Measurements from ENCODE around the gene COL26A1.
A peak's percentile ranks its signal among the peaks of the same experiment; 100 is the strongest.

Gene COL26A1

GRCh38 chr7:101363196-101363733 is 590 bp downstream of the COL26A1 start:
- Mint-ChIP-seq H3K36me3 (no peaks in the 10 kb centered on the region), H3K4me3 (no peak overlapping the region), H3K4me1 (no peaks in the 10 kb centered on the region), H3K27ac (no peak overlapping the region), H3K9me3 (no peaks in the 10 kb centered on the region), H3K27me3 (peaks cover 10% of the 10 kb centered on the region)

- H3K4me1 Mint-ChIP-seq = no peaks in the 10 kb centered on the region
- peak overlapping the region; percentile 57 for H3K4me3 Mint-ChIP-seq
- H3K36me3 Mint-ChIP-seq = no peaks in the 10 kb centered on the region
- H3K27me3 Mint-ChIP-seq = peaks cover 10% of the 10 kb centered on the region
- no peak overlapping the region for H3K27ac Mint-ChIP-seq
- H3K9me3 Mint-ChIP-seq = no peaks in the 10 kb centered on the region
Observed at GRCh38 chr7:101363734-101364374, 1.2 kb downstream of the COL26A1 start.

- Mint-ChIP-seq H3K27me3 (peaks cover 10% of the 10 kb centered on the region), H3K36me3 (no peaks in the 10 kb centered on the region), H3K9me3 (no peaks in the 10 kb centered on the region), H3K27ac (no peak overlapping the region), H3K4me1 (peaks cover 7% of the 10 kb centered on the region), H3K4me3 (no peak overlapping the region)
Observed at GRCh38 chr7:101365956-101366355, 3.3 kb downstream of the COL26A1 start.

GRCh38 chr7:101367676-101368075 is 5.0 kb downstream of the COL26A1 start:
- Mint-ChIP-seq H3K9me3 (no peaks in the 10 kb centered on the region), H3K36me3 (no peaks in the 10 kb centered on the region), H3K4me1 (peaks cover 7% of the 10 kb centered on the region), H3K27ac (no peak overlapping the region), H3K27me3 (peaks cover 2% of the 10 kb centered on the region), H3K4me3 (no peak overlapping the region)

GRCh38 chr7:101368422-101369165 is 5.9 kb downstream of the COL26A1 start:
- Mint-ChIP-seq H3K9me3 (no peaks in the 10 kb centered on the region), H3K36me3 (no peaks in the 10 kb centered on the region), H3K27me3 (peaks cover 2% of the 10 kb centered on the region), H3K27ac (no peak overlapping the region), H3K4me3 (no peak overlapping the region), H3K4me1 (peaks cover 7% of the 10 kb centered on the region)

- Mint-ChIP-seq H3K4me3 (no peak overlapping the region), H3K27me3 (peaks cover 2% of the 10 kb centered on the region), H3K9me3 (no peaks in the 10 kb centered on the region), H3K27ac (no peak overlapping the region), H3K36me3 (no peaks in the 10 kb centered on the region), H3K4me1 (peaks cover 7% of the 10 kb centered on the region)
Observed at GRCh38 chr7:101370836-101371235, 8.2 kb downstream of the COL26A1 start.

GRCh38 chr7:101373812-101374614 is 11.3 kb downstream of the COL26A1 start:
- Mint-ChIP-seq H3K27ac (no peak overlapping the region), H3K27me3 (no peaks in the 10 kb centered on the region), H3K9me3 (no peaks in the 10 kb centered on the region), H3K36me3 (no peaks in the 10 kb centered on the region), H3K4me1 (peaks cover 7% of the 10 kb centered on the region), H3K4me3 (no peak overlapping the region)

- no peaks in the 10 kb centered on the region for H3K36me3 Mint-ChIP-seq
- no peaks in the 10 kb centered on the region for H3K27me3 Mint-ChIP-seq
- no peak overlapping the region for H3K27ac Mint-ChIP-seq
- no peaks in the 10 kb centered on the region for H3K9me3 Mint-ChIP-seq
- peaks cover 7% of the 10 kb centered on the region for H3K4me1 Mint-ChIP-seq
- H3K4me3 Mint-ChIP-seq = no peak overlapping the region
Observed at GRCh38 chr7:101374990-101375389, 12.3 kb downstream of the COL26A1 start.

GRCh38 chr7:101376601-101377000 is 13.9 kb downstream of the COL26A1 start:
- Mint-ChIP-seq H3K27ac (no peak overlapping the region), H3K4me3 (no peak overlapping the region), H3K9me3 (peaks cover 5% of the 10 kb centered on the region), H3K27me3 (no peaks in the 10 kb centered on the region), H3K4me1 (no peaks in the 10 kb centered on the region), H3K36me3 (peaks cover 2% of the 10 kb centered on the region)

- no peaks in the 10 kb centered on the region for H3K4me1 Mint-ChIP-seq
- H3K4me3 Mint-ChIP-seq = no peak overlapping the region
- peaks cover 5% of the 10 kb centered on the region for H3K9me3 Mint-ChIP-seq
- no peak overlapping the region for H3K27ac Mint-ChIP-seq
- H3K36me3 Mint-ChIP-seq = peaks cover 2% of the 10 kb centered on the region
- no peaks in the 10 kb centered on the region for H3K27me3 Mint-ChIP-seq
Observed at GRCh38 chr7:101377189-101377736, 14.6 kb downstream of the COL26A1 start.

- H3K36me3 Mint-ChIP-seq = peaks cover 2% of the 10 kb centered on the region
- peaks cover 5% of the 10 kb centered on the region for H3K9me3 Mint-ChIP-seq
- no peaks in the 10 kb centered on the region for H3K4me1 Mint-ChIP-seq
- H3K27ac Mint-ChIP-seq = no peak overlapping the region
- H3K27me3 Mint-ChIP-seq = no peaks in the 10 kb centered on the region
- no peak overlapping the region for H3K4me3 Mint-ChIP-seq
Observed at GRCh38 chr7:101378751-101379174, 16.1 kb downstream of the COL26A1 start.

GRCh38 chr7:101379302-101379701 is 16.6 kb downstream of the COL26A1 start:
- H3K9me3 Mint-ChIP-seq = peaks cover 5% of the 10 kb centered on the region
- no peak overlapping the region for H3K27ac Mint-ChIP-seq
- no peaks in the 10 kb centered on the region for H3K4me1 Mint-ChIP-seq
- H3K36me3 Mint-ChIP-seq = peaks cover 2% of the 10 kb centered on the region
- no peaks in the 10 kb centered on the region for H3K27me3 Mint-ChIP-seq
- H3K4me3 Mint-ChIP-seq = no peak overlapping the region

- H3K9me3 Mint-ChIP-seq = peaks cover 5% of the 10 kb centered on the region
- H3K4me1 Mint-ChIP-seq = peaks cover 2% of the 10 kb centered on the region
- H3K27me3 Mint-ChIP-seq = no peaks in the 10 kb centered on the region
- no peak overlapping the region for H3K27ac Mint-ChIP-seq
- H3K36me3 Mint-ChIP-seq = peaks cover 2% of the 10 kb centered on the region
- no peak overlapping the region for H3K4me3 Mint-ChIP-seq
Observed at GRCh38 chr7:101381549-101382111, 19.0 kb downstream of the COL26A1 start.

- Mint-ChIP-seq H3K27me3 (no peaks in the 10 kb centered on the region), H3K4me1 (peaks cover 8% of the 10 kb centered on the region), H3K27ac (no peak overlapping the region), H3K9me3 (peaks cover 5% of the 10 kb centered on the region), H3K36me3 (peaks cover 2% of the 10 kb centered on the region), H3K4me3 (no peak overlapping the region)
Observed at GRCh38 chr7:101382937-101383336, 20.3 kb downstream of the COL26A1 start.

- peaks cover 3% of the 10 kb centered on the region for H3K9me3 Mint-ChIP-seq
- H3K36me3 Mint-ChIP-seq = peaks cover 1% of the 10 kb centered on the region
- H3K27ac Mint-ChIP-seq = no peak overlapping the region
- H3K4me1 Mint-ChIP-seq = peaks cover 19% of the 10 kb centered on the region
- no peaks in the 10 kb centered on the region for H3K27me3 Mint-ChIP-seq
- H3K4me3 Mint-ChIP-seq = no peak overlapping the region
Observed at GRCh38 chr7:101386177-101386557, 23.5 kb downstream of the COL26A1 start.
